ENCODE measurements around the gene SLC52A3.

SLC52A3 gene

GRCh38 chr20:752291-752690 lies 16.0 kb downstream of the SLC52A3 start:
- no peak for TF ChIP-seq CTCF (conservative IDR thresholded peaks at IDR 0.05)
- H3K27ac ChIP-seq = no peak overlapping the region

GRCh38 chr20:751761-752160 lies 16.5 kb downstream of the SLC52A3 start:
- TF ChIP-seq ZFX (IDR thresholded peaks at IDR 0.05) (no peak), CTCF (conservative IDR thresholded peaks at IDR 0.05) (no peak)
- no peak overlapping the region for H3K27ac ChIP-seq

GRCh38 chr20:750801-751200 lies 17.5 kb downstream of the SLC52A3 start:
- TF ChIP-seq CTCF (conservative IDR thresholded peaks at IDR 0.05) (no peak), ZFX (IDR thresholded peaks at IDR 0.05) (no peak)
- no peak overlapping the region for H3K27ac ChIP-seq

GRCh38 chr20:745683-746301 lies 22.5 kb downstream of the SLC52A3 start:
- H3K27ac ChIP-seq = no peak overlapping the region
- TF ChIP-seq CTCF (conservative IDR thresholded peaks at IDR 0.05) (no peak), ZFX (IDR thresholded peaks at IDR 0.05) (no peak)

- TF ChIP-seq CTCF (conservative IDR thresholded peaks at IDR 0.05) (no peak), ZFX (IDR thresholded peaks at IDR 0.05) (no peak)
- H3K27ac ChIP-seq = no peak overlapping the region
These were observed 26.1 kb downstream of the SLC52A3 start for GRCh38 chr20:742156-742555.

- TF ChIP-seq ZFX (IDR thresholded peaks at IDR 0.05) = no peak
- no peak for TF ChIP-seq CTCF (conservative IDR thresholded peaks at IDR 0.05)
- no peak overlapping the region for H3K27ac ChIP-seq
These were observed 26.7 kb downstream of the SLC52A3 start for GRCh38 chr20:741620-742019.

- TF ChIP-seq CTCF (conservative IDR thresholded peaks at IDR 0.05) (no peak), ZFX (IDR thresholded peaks at IDR 0.05) (no peak)
These were observed 28.1 kb downstream of the SLC52A3 start for GRCh38 chr20:740162-740561.

More at GRCh38 chr20:740162-740561, 28.1 kb downstream of the SLC52A3 start:
- peak overlapping the region; percentile 50 for H3K27ac ChIP-seq
